ENCODE data around the gene B4GALNT4. TPM values are rescaled to one million over a fixed set of nuclear protein-coding genes. Genes with fewer than 3 reads are reported as not detected.
"Not testable (repeated sequence)": the region's sequence is repeated elsewhere in the genome, so short reads cannot be mapped to it uniquely, and the experiment has no call there.

B4GALNT4 gene, protein sequence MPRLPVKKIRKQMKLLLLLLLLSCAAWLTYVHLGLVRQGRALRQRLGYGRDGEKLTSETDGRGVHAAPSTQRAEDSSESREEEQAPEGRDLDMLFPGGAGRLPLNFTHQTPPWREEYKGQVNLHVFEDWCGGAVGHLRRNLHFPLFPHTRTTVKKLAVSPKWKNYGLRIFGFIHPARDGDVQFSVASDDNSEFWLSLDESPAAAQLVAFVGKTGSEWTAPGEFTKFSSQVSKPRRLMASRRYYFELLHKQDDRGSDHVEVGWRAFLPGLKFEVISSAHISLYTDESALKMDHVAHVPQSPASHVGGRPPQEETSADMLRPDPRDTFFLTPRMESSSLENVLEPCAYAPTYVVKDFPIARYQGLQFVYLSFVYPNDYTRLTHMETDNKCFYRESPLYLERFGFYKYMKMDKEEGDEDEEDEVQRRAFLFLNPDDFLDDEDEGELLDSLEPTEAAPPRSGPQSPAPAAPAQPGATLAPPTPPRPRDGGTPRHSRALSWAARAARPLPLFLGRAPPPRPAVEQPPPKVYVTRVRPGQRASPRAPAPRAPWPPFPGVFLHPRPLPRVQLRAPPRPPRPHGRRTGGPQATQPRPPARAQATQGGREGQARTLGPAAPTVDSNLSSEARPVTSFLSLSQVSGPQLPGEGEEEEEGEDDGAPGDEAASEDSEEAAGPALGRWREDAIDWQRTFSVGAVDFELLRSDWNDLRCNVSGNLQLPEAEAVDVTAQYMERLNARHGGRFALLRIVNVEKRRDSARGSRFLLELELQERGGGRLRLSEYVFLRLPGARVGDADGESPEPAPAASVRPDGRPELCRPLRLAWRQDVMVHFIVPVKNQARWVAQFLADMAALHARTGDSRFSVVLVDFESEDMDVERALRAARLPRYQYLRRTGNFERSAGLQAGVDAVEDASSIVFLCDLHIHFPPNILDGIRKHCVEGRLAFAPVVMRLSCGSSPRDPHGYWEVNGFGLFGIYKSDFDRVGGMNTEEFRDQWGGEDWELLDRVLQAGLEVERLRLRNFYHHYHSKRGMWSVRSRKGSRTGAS
- total RNA-seq (2012; rRNA removed), result 1.0 and 2.6 TPM in 2 replicates

DNA sequence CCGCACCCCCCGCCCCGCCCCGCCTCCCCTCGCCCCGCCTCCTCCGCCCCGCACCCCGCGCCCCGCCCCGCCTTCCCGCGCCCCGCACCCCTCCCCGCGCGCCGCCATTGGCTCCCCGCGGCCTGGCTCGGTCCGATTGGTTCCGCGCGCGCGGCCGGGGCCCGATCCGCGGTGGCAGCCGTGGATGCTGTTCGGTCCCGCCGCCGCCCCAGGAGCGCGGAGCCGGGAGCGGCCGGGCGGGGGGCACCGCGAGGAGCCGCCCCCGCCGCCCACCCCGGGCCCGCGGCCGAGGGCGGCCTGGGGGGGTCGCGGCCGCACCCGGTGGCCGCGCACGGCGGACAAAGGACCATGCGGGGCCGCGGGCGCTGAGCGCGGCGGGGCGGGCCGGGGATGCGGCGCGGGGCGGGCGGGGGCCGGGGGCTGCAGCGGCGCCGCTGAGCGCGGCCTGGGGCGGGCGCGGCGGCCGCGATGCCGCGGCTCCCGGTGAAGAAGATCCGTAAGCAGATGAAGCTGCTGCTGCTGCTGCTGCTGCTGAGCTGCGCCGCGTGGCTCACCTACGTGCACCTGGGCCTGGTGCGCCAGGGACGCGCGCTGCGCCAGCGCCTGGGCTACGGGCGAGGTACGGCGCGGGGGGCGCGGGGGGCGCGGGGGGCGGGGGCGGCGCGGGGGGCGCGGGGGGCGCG lies at the start of gene B4GALNT4:
Gene B4GALNT4 (plus strand): TSS at position 164 of the 683 bp plus-strand sequence. CDS start 305 bp downstream, at position 469.
- peaks cover 2% of the 10 kb centered on the region for H3K4me1 ChIP-seq (ENCODE audit: control insufficient read depth, insufficient read depth, low read length)
- H3K36me3 ChIP-seq (ENCODE audit: insufficient read depth, low read length), result no peaks in the 10 kb centered on the region
- H3K9ac ChIP-seq (ENCODE audit: low read depth, low read length), result no peak within 1 kb of the TSS
- H3K4me2 ChIP-seq (ENCODE audit: low read length), result no peak within 1 kb of the TSS
- H3K27me3 ChIP-seq (ENCODE audit: control insufficient read depth, insufficient read depth, low read length), result peaks cover 61% of the 10 kb centered on the region
- H3K9me3 ChIP-seq (replicated peaks; ENCODE audit: low read length), result no peaks in the 10 kb centered on the region
- H3K4me3 ChIP-seq (ENCODE audit: low read length), result no peak within 1 kb of the TSS

DNA sequence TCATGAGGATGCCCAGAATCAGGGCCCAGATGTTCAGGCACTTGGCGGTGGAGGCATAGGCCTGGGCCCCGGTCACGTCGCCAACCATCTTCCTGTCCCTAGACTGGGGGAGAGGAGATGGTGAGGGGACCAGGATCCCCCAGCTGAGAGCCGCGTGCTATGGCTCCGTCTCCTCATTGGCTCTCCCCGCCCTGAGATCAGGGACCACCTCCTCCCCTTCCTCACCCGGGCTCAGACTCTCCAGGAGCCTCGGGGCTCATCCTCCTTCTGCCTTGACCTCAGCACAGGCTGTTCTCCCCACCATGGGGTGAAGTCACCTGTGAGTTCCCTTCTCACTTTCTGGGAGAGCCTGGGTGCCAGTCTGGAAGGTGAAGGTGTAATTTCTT lies 49.4 kb upstream of the B4GALNT4 start:
- Histone ChIP-seq H3K4me2 (ENCODE audit: low read length) (peak overlapping the region; percentile 85), H3K4me3 (ENCODE audit: low read length) (peak overlapping the region; percentile 94), H3K9ac (ENCODE audit: low read depth, low read length) (peak overlapping the region; percentile 87)
- H3K36me3 ChIP-seq (ENCODE audit: insufficient read depth, low read length); H3K27me3 ChIP-seq (ENCODE audit: control insufficient read depth, insufficient read depth, low read length); H3K9me3 ChIP-seq (replicated peaks; ENCODE audit: low read length); H3K4me1 ChIP-seq (ENCODE audit: control insufficient read depth, insufficient read depth, low read length): not testable (repeated sequence)

DNA sequence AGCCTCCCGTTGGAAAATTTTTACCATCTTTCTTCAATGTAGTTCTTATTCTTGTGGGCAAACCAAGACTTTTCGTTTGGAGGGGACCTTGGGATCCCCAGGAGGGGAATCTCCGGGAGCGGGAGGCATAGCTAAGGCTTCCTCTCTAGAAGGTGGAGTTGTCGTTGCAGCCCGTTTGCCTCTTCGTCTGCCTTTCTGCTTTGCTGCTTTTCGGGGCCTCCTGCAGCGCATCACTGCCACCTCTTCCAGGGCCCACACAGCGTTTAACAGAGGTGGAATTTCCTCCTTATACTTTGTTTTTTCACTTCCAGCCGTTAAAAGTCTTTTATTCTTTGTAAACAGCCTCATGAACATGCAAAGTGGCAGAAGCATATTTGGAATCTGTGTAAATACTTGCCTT lies 45.1 kb upstream of the B4GALNT4 start:
- Histone ChIP-seq H3K4me3 (ENCODE audit: low read length) (no peak overlapping the region), H3K4me1 (ENCODE audit: control insufficient read depth, insufficient read depth, low read length) (peaks cover 26% of the 10 kb centered on the region), H3K9ac (ENCODE audit: low read depth, low read length) (no peak overlapping the region), H3K36me3 (ENCODE audit: insufficient read depth, low read length) (no peaks in the 10 kb centered on the region), H3K4me2 (ENCODE audit: low read length) (no peak overlapping the region), H3K27me3 (ENCODE audit: control insufficient read depth, insufficient read depth, low read length) (no peaks in the 10 kb centered on the region), H3K9me3 (replicated peaks; ENCODE audit: low read length) (no peaks in the 10 kb centered on the region)

DNA sequence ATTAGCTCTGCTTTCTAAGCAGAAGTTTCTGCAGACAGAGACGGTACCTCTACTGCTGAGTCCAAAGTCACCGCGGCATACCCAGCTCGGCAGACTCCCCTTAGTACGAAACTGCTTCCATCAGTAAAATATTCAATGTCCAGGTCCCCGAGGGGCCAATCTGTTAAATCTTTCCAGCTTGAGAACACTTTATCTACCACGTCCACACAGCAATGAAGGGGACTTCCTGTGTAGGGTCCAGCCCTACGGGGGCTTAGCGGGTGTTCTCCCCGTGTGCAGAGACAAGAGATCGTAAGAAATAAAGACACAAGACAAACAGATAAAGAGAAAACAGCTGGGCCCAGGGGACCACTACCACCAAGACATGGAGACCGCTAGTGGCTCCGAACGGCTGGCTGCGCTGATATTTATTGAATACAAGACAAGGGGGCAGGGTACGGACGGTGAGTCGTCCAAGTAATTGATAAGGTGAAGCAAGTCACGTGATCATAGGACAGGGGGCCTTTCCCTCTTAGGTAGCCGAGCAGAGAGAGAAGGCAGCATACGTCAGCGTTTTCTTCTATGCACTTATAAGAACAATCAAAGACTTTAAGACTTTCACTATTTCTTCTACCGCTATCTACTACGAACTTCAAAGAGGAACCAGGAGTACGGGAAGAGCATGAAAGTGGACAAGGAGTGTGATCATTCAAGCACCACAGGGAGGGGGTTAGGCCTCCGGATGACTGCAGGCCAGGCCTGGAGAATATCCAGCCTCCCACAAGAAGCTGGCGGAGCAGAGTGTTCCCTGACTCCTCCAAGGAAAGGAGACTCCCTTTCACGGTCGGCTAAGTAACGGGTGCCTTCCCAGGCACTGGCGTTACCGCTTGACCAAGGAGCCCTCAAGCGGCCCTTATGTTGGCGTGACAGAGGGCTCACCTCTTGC lies 44.4 kb upstream of the B4GALNT4 start:
- not testable (repeated sequence) for H3K9ac ChIP-seq (ENCODE audit: low read depth, low read length); H3K4me2 ChIP-seq (ENCODE audit: low read length); H3K9me3 ChIP-seq (replicated peaks; ENCODE audit: low read length); H3K4me3 ChIP-seq (ENCODE audit: low read length); H3K36me3 ChIP-seq (ENCODE audit: insufficient read depth, low read length); H3K27me3 ChIP-seq (ENCODE audit: control insufficient read depth, insufficient read depth, low read length)
- peaks cover 26% of the 10 kb centered on the region for H3K4me1 ChIP-seq (ENCODE audit: control insufficient read depth, insufficient read depth, low read length)

DNA sequence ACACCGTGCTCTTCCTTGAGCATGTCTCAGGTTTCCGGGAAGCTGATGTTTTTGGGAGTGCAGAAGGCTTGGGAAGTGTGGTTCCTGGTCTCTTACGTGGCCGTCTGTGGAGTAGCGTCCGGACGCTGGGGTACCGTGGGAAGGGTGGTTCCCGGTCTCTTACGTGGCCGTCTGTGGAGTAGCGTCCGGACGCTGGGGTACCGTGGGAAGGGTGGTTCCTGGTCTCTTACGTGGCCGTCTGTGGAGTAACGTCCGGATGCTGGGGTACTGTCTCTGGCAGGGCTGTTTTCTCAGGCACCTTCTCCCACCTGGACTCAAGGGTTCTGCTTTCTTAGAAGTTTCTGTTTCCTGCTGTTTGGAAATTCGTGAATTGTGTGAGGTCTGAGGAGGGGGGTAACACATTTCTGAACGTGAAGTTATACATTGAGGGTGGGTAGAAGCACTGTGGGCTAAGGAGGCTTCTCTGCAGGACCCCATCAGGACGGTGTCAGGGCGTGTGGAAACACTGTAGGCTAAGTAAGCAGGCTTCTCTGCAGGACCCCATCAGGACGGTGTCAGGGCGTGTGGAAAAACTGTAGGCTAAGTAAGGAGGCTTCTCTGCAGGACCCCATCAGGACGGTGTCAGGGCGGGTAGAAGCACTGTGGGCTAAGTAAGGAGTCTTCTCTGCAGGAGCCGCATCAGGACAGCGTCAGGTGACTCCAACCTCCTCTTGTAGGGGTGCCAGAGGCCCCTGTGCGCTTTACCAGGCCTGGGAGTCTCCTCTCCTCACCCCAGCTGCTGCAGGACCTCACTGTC lies 43.3 kb upstream of the B4GALNT4 start:
- Histone ChIP-seq H3K4me2 (ENCODE audit: low read length) (no peak overlapping the region), H3K36me3 (ENCODE audit: insufficient read depth, low read length) (no peaks in the 10 kb centered on the region), H3K9me3 (replicated peaks; ENCODE audit: low read length) (no peaks in the 10 kb centered on the region), H3K4me3 (ENCODE audit: low read length) (no peak overlapping the region), H3K4me1 (ENCODE audit: control insufficient read depth, insufficient read depth, low read length) (peaks cover 24% of the 10 kb centered on the region), H3K9ac (ENCODE audit: low read depth, low read length) (no peak overlapping the region), H3K27me3 (ENCODE audit: control insufficient read depth, insufficient read depth, low read length) (peaks cover 4% of the 10 kb centered on the region)

DNA sequence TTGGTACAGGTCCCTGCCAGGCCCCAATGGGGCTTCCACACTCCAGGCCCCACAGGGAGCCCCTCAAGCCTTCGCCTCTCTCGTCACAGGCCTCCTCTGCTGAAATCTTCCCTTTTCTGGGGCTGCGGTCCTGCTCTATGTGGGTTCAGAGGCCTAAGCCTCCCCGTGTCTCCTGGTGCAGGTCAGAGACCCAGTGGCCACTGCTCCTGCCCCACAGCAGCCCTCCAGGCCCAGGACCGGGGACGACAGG lies 42.8 kb upstream of the B4GALNT4 start:
- no peaks in the 10 kb centered on the region for H3K9me3 ChIP-seq (replicated peaks; ENCODE audit: low read length)
- H3K4me2 ChIP-seq (ENCODE audit: low read length), result peak overlapping the region; percentile 71
- peaks cover 4% of the 10 kb centered on the region for H3K27me3 ChIP-seq (ENCODE audit: control insufficient read depth, insufficient read depth, low read length)
- peak overlapping the region; percentile 13 for H3K9ac ChIP-seq (ENCODE audit: low read depth, low read length)
- no peak overlapping the region for H3K4me3 ChIP-seq (ENCODE audit: low read length)
- H3K36me3 ChIP-seq (ENCODE audit: insufficient read depth, low read length), result no peaks in the 10 kb centered on the region
- peaks cover 22% of the 10 kb centered on the region for H3K4me1 ChIP-seq (ENCODE audit: control insufficient read depth, insufficient read depth, low read length)

DNA sequence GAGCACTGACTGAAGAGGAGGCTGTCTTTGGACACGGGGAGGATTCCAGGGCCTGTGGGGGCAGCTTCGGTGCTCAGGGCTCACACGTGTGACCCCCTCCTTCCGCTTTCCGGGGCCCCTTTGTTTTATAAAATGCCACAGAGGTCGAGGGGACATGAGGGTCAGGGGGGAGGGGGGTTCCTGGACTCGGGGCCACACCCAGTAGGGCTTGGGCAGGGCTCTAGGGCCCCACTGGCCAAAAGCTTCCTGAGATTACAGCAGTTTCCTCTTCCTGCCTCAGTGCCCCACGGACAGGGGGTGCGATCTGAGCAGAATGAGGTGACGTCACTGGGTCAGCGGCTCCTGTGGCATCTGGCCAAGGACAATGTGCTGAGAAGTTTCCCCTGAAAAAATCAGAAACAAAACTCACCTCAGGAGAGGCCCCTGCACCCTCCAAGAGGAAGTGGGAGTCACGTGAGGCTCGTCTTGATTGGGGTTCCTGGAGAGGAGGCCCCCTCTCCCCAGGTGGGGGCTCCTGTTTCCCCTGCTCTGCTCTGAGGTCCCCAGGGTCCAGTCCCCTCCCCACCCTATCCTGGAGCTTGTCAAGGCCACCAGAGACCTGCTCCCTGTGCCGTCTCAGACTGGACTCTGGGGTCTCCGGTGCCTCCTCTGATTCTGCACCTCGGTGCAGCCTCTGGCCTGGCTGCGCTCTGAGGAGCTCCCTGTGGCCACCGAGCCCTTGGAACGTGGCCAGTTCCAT lies 42.3 kb upstream of the B4GALNT4 start:
- Histone ChIP-seq H3K4me3 (ENCODE audit: low read length) (peak overlapping the region; percentile 49), H3K36me3 (ENCODE audit: insufficient read depth, low read length) (no peaks in the 10 kb centered on the region), H3K27me3 (ENCODE audit: control insufficient read depth, insufficient read depth, low read length) (peaks cover 4% of the 10 kb centered on the region), H3K9ac (ENCODE audit: low read depth, low read length) (peak overlapping the region; percentile 13), H3K9me3 (replicated peaks; ENCODE audit: low read length) (no peaks in the 10 kb centered on the region), H3K4me2 (ENCODE audit: low read length) (peak overlapping the region; percentile 71), H3K4me1 (ENCODE audit: control insufficient read depth, insufficient read depth, low read length) (peaks cover 22% of the 10 kb centered on the region)

DNA sequence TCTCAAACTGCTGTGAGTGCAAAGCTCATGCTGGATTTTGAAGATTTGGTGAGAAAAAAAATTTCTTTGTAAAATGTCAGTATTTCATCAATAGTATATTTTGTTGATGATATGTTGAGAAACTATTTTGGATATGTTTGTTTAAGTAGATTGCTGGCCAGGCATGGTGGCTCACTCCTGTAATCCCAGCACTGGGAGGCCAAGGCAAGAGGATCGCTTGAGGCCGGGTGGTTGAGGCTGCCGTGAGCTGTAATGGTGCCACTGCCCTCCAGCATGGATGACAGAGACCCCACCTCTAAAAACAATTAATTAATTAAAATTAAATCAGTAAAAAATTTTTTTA lies 41.7 kb upstream of the B4GALNT4 start:
- Histone ChIP-seq H3K9me3 (replicated peaks; ENCODE audit: low read length) (no peaks in the 10 kb centered on the region), H3K4me1 (ENCODE audit: control insufficient read depth, insufficient read depth, low read length) (peaks cover 22% of the 10 kb centered on the region), H3K4me2 (ENCODE audit: low read length) (peak overlapping the region; percentile 71), H3K36me3 (ENCODE audit: insufficient read depth, low read length) (no peaks in the 10 kb centered on the region), H3K4me3 (ENCODE audit: low read length) (peak overlapping the region; percentile 49), H3K9ac (ENCODE audit: low read depth, low read length) (peak overlapping the region; percentile 13), H3K27me3 (ENCODE audit: control insufficient read depth, insufficient read depth, low read length) (peaks cover 4% of the 10 kb centered on the region)

DNA sequence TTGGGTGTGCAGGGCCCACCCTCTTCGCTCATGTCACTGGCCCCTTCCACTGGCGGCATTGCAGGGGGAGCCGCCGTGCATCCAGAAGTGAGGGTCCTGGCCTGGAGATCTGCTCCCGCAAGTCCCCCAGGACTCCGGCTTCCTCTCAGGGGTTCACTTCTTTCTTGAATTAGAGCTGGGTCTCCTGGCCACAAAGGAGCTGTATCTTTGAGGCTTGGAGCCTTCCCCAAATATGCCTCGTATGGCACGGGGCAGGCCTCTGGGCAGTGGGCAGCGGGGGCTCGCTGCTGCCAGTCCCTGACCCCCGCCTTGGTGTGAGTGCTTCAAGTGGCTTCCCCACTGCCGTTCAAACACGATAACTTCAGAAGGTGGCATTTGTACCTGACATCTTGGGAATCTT lies 41.3 kb upstream of the B4GALNT4 start:
- Histone ChIP-seq H3K9me3 (replicated peaks; ENCODE audit: low read length) (no peaks in the 10 kb centered on the region), H3K4me1 (ENCODE audit: control insufficient read depth, insufficient read depth, low read length) (peaks cover 22% of the 10 kb centered on the region), H3K4me3 (ENCODE audit: low read length) (no peak overlapping the region), H3K4me2 (ENCODE audit: low read length) (no peak overlapping the region), H3K36me3 (ENCODE audit: insufficient read depth, low read length) (no peaks in the 10 kb centered on the region), H3K27me3 (ENCODE audit: control insufficient read depth, insufficient read depth, low read length) (peaks cover 4% of the 10 kb centered on the region), H3K9ac (ENCODE audit: low read depth, low read length) (no peak overlapping the region)

Data from skeletal muscle satellite cell (primary cell).